ENCODE data around the gene ZNF224. TPM values are rescaled to one million over a fixed set of nuclear protein-coding genes. Genes with fewer than 3 reads are reported as not detected.

Gene ZNF224
- total and polyA plus RNA-seq, 2 of the 13 experiments (the other 11 are each of a cell fraction or from before 2014, with no cell fraction given): 13.0 to 16.1 TPM

GRCh38 chr19:44113138-44113783 lies 19.1 kb downstream of the ZNF224 start, which contains the start of gene ZNF225 (continued):
- no peak for TF ChIP-seq KDM4B (CRISPR knock-in tag; IDR thresholded peaks at IDR 0.05)
- no peak for TF ChIP-seq THAP8 (CRISPR knock-in tag; IDR thresholded peaks at IDR 0.05; ENCODE audit: borderline replicate concordance)
- no peak for TF ChIP-seq FOXP1 (IDR thresholded peaks at IDR 0.05)
- no peak for TF ChIP-seq FOXP1 (CRISPR knock-in tag; IDR thresholded peaks at IDR 0.05)
- no peak for TF ChIP-seq FUBP1 (CRISPR knock-in tag; IDR thresholded peaks at IDR 0.05; ENCODE audit: borderline replicate concordance)
- no peak for TF ChIP-seq GTF3A (CRISPR knock-in tag; conservative IDR thresholded peaks at IDR 0.05)
- TF ChIP-seq ZNF382 (CRISPR knock-in tag; IDR thresholded peaks at IDR 0.05; ENCODE audit: borderline replicate concordance): no peak
- no peak for TF ChIP-seq ZNF710 (CRISPR knock-in tag; IDR thresholded peaks at IDR 0.05; ENCODE audit: borderline replicate concordance)
- no peak for TF ChIP-seq ZNF598 (CRISPR knock-in tag; IDR thresholded peaks at IDR 0.05; ENCODE audit: borderline replicate concordance)
- TF ChIP-seq HIVEP1 (CRISPR knock-in tag; IDR thresholded peaks at IDR 0.05): no peak
- peak; percentile 56 to 71 for TF ChIP-seq POLR2A (IDR thresholded peaks at IDR 0.05; ENCODE audit: insufficient read depth in 1 of 2, low read depth in 2 of 2, low read length in 2 of 2)
- no peak for TF ChIP-seq ZNF550 (CRISPR knock-in tag; IDR thresholded peaks at IDR 0.05; ENCODE audit: borderline replicate concordance)
- 0 out of 2 replicates have a peak, but pooled peaks have one; percentile 26 for TF ChIP-seq ZIK1 (CRISPR knock-in tag; IDR thresholded peaks at IDR 0.05; ENCODE audit: borderline replicate concordance, low read depth)
- TF ChIP-seq CTCF (CRISPR knock-in tag; IDR thresholded peaks at IDR 0.05): no peak
- TF ChIP-seq MAFF (IDR thresholded peaks at IDR 0.05; ENCODE audit: low read depth, low read length): no peak
- TF ChIP-seq CSRNP2 (CRISPR knock-in tag; conservative IDR thresholded peaks at IDR 0.05; ENCODE audit: low read depth): no peak
- no peak for TF ChIP-seq TBP (CRISPR knock-in tag; IDR thresholded peaks at IDR 0.05)
- no peak for TF ChIP-seq HHEX (CRISPR knock-in tag; IDR thresholded peaks at IDR 0.05)

Data from HepG2 (cell line).